Activated CD8-positive, alpha-beta memory T cell treated with anti-CD3 and anti-CD28 coated beads, Interleukin-2, amount 10 ng/mL, durations not matched to agents 7 days and 5 days (primary cell): ENCODE measurements around the gene FEZ2. TPM values are rescaled to one million over a fixed set of nuclear protein-coding genes. Genes with fewer than 3 reads are reported as not detected.

ENCODE experiments used
- ATAC-seq: fragments of 150-1000 bp; cut with Tn5 transposase; one replicate; pipeline ENCODE4 v1.10.0; 2021; ENCODE audit warnings: moderate library complexity
- CTCF ChIA-PET: fragments of 350-600 bp; sonication (Branson Sonifier 250); formaldehyde crosslinking; loops from one replicate; lab custom pipeline; 2021; ENCODE audit warnings: antibody characterized with exemption; lab: Charles Lee
- DNase-seq: peaks from one replicate; pipeline ENCODE4 v3.0.0-alpha.2; 2020
- H3K27ac Mint-ChIP-seq: one replicate; pipeline ENCODE4 v1.8.0; 2021; ENCODE audit warnings: mild to moderate bottlenecking, mixed read lengths
- H3K27me3 Mint-ChIP-seq: one replicate; pipeline ENCODE4 v1.8.0; 2021; ENCODE audit warnings: mixed read lengths
- H3K36me3 Mint-ChIP-seq: one replicate; pipeline ENCODE4 v1.8.0; 2021; ENCODE audit warnings: mild to moderate bottlenecking, mixed read lengths
- H3K4me1 Mint-ChIP-seq: one replicate; pipeline ENCODE4 v1.8.0; 2021; ENCODE audit warnings: mixed read lengths
- H3K4me3 Mint-ChIP-seq: one replicate; pipeline ENCODE4 v1.8.0; 2021; ENCODE audit warnings: mild to moderate bottlenecking, moderate library complexity, mixed read lengths
- H3K9me3 Mint-ChIP-seq: one replicate; pipeline ENCODE4 v1.8.0; 2022; ENCODE audit warnings: low read depth, mixed read lengths
- total RNA-seq, 2 experiments: library from RNA; stranded (reverse); gene quantifications; one replicate each; pipeline ENCODE4 v1.2.3, GENCODE V29; 2021

FEZ2 gene
- total RNA-seq: 10 to 100 TPM in 1 of 2 experiments, 1 to 10 TPM in 1; 9.9 to 13.3 TPM

GRCh38 chr2:36597532-36598377 lies at the start of gene FEZ2:
FEZ2 (minus strand) TSS chr2:36598168; CDS start chr2:36598142, 26 bp downstream.
- H3K4me1 Mint-ChIP-seq: peaks cover 16% of the 10 kb centered on the region
- H3K27ac Mint-ChIP-seq: peak within 1 kb of the TSS; percentile 88
- no peaks in the 10 kb centered on the region for H3K9me3 Mint-ChIP-seq
- ATAC-seq: peak; percentile 98
- peaks cover 1% of the 10 kb centered on the region for H3K36me3 Mint-ChIP-seq
- CTCF ChIA-PET: no interaction called here
- H3K27me3 Mint-ChIP-seq: no peaks in the 10 kb centered on the region
- H3K4me3 Mint-ChIP-seq: peak within 1 kb of the TSS; percentile 82
- peak; percentile 81 for DNase-seq

GRCh38 chr2:36634981-36635597 lies 37.1 kb upstream of the FEZ2 start:
- no peaks in the 10 kb centered on the region for H3K9me3 Mint-ChIP-seq
- DNase-seq (no peak), ATAC-seq (no peak)
- peaks cover 11% of the 10 kb centered on the region for H3K27me3 Mint-ChIP-seq
- peaks cover 1% of the 10 kb centered on the region for H3K36me3 Mint-ChIP-seq
- no peak overlapping the region for H3K4me3 Mint-ChIP-seq
- no peaks in the 10 kb centered on the region for H3K4me1 Mint-ChIP-seq
- H3K27ac Mint-ChIP-seq: no peak overlapping the region
- CTCF ChIA-PET: interaction anchor here (0.9 kb wide), 1 partner anchor 29 kb away, joined by 3 read pairs; no protein-coding TSS in a partner anchor

- H3K36me3 Mint-ChIP-seq: peaks cover 1% of the 10 kb centered on the region
- H3K27ac Mint-ChIP-seq: no peak overlapping the region
- H3K27me3 Mint-ChIP-seq: peaks cover 11% of the 10 kb centered on the region
- CTCF ChIA-PET: no interaction called here
- no peak for ATAC-seq
- no peak overlapping the region for H3K4me3 Mint-ChIP-seq
- H3K4me1 Mint-ChIP-seq: no peaks in the 10 kb centered on the region
- no peaks in the 10 kb centered on the region for H3K9me3 Mint-ChIP-seq
- DNase-seq: no peak
Observed at GRCh38 chr2:36633470-36634092, 35.6 kb upstream of the FEZ2 start.

- no peak overlapping the region for H3K4me3 Mint-ChIP-seq
- CTCF ChIA-PET: no interaction called here
- H3K9me3 Mint-ChIP-seq: peaks cover 6% of the 10 kb centered on the region
- no peak overlapping the region for H3K27ac Mint-ChIP-seq
- H3K27me3 Mint-ChIP-seq: peaks cover 17% of the 10 kb centered on the region
- no peaks in the 10 kb centered on the region for H3K36me3 Mint-ChIP-seq
- no peaks in the 10 kb centered on the region for H3K4me1 Mint-ChIP-seq
- DNase-seq (no peak), ATAC-seq (no peak)
Observed at GRCh38 chr2:36626756-36627155, 28.8 kb upstream of the FEZ2 start.

- no peaks in the 10 kb centered on the region for H3K4me1 Mint-ChIP-seq
- no peaks in the 10 kb centered on the region for H3K36me3 Mint-ChIP-seq
- no peak overlapping the region for H3K27ac Mint-ChIP-seq
- CTCF ChIA-PET: no interaction called here
- peaks cover 19% of the 10 kb centered on the region for H3K27me3 Mint-ChIP-seq
- DNase-seq (no peak), ATAC-seq (no peak)
- no peak overlapping the region for H3K4me3 Mint-ChIP-seq
- peaks cover 6% of the 10 kb centered on the region for H3K9me3 Mint-ChIP-seq
Observed at GRCh38 chr2:36626071-36626470, 28.1 kb upstream of the FEZ2 start.

- Mint-ChIP-seq H3K4me1 (no peaks in the 10 kb centered on the region), H3K36me3 (no peaks in the 10 kb centered on the region), H3K4me3 (no peak overlapping the region), H3K27ac (no peak overlapping the region), H3K27me3 (peaks cover 19% of the 10 kb centered on the region), H3K9me3 (peaks cover 6% of the 10 kb centered on the region)
- DNase-seq: no peak
- CTCF ChIA-PET: no interaction called here
- ATAC-seq: no peak
Observed at GRCh38 chr2:36625304-36625703, 27.3 kb upstream of the FEZ2 start.

- H3K36me3 Mint-ChIP-seq: no peaks in the 10 kb centered on the region
- CTCF ChIA-PET: no interaction called here
- no peak overlapping the region for H3K27ac Mint-ChIP-seq
- H3K27me3 Mint-ChIP-seq: peaks cover 15% of the 10 kb centered on the region
- no peak for DNase-seq
- ATAC-seq: no peak
- H3K9me3 Mint-ChIP-seq: peaks cover 3% of the 10 kb centered on the region
- H3K4me1 Mint-ChIP-seq: peaks cover 1% of the 10 kb centered on the region
- H3K4me3 Mint-ChIP-seq: no peak overlapping the region
Observed at GRCh38 chr2:36620321-36620720, 22.4 kb upstream of the FEZ2 start.

- CTCF ChIA-PET: interaction anchor here (1.1 kb wide), 1 partner anchor 46 kb away, joined by 3 read pairs; no protein-coding TSS in a partner anchor
- H3K4me3 Mint-ChIP-seq: no peak overlapping the region
- no peaks in the 10 kb centered on the region for H3K36me3 Mint-ChIP-seq
- H3K4me1 Mint-ChIP-seq: peaks cover 1% of the 10 kb centered on the region
- no peak overlapping the region for H3K27ac Mint-ChIP-seq
- H3K9me3 Mint-ChIP-seq: no peaks in the 10 kb centered on the region
- ATAC-seq (peak; percentile 45), DNase-seq (no peak)
- H3K27me3 Mint-ChIP-seq: peaks cover 23% of the 10 kb centered on the region
Observed at GRCh38 chr2:36618381-36618780, 20.4 kb upstream of the FEZ2 start.

GRCh38 chr2:36616947-36617346 lies 19.0 kb upstream of the FEZ2 start:
- H3K27me3 Mint-ChIP-seq: peaks cover 15% of the 10 kb centered on the region
- H3K27ac Mint-ChIP-seq: no peak overlapping the region
- H3K9me3 Mint-ChIP-seq: no peaks in the 10 kb centered on the region
- H3K4me3 Mint-ChIP-seq: no peak overlapping the region
- no peak for ATAC-seq
- peaks cover 1% of the 10 kb centered on the region for H3K4me1 Mint-ChIP-seq
- CTCF ChIA-PET: interaction anchor here (0.7 kb wide), 1 partner anchor 1187 kb away, joined by 3 read pairs; no protein-coding TSS in a partner anchor
- no peaks in the 10 kb centered on the region for H3K36me3 Mint-ChIP-seq
- no peak for DNase-seq

GRCh38 chr2:36615222-36615621 lies 17.3 kb upstream of the FEZ2 start:
- peaks cover 12% of the 10 kb centered on the region for H3K27me3 Mint-ChIP-seq
- H3K27ac Mint-ChIP-seq: no peak overlapping the region
- no peak for ATAC-seq
- no peaks in the 10 kb centered on the region for H3K36me3 Mint-ChIP-seq
- CTCF ChIA-PET: interaction anchor here (0.5 to 1.1 kb wide), 2 partner anchors 13 to 49 kb away, joined by 3 to 4 read pairs; no protein-coding TSS in a partner anchor
- no peak for DNase-seq
- H3K9me3 Mint-ChIP-seq: no peaks in the 10 kb centered on the region
- H3K4me1 Mint-ChIP-seq: peaks cover 5% of the 10 kb centered on the region
- no peak overlapping the region for H3K4me3 Mint-ChIP-seq

- Mint-ChIP-seq H3K36me3 (no peaks in the 10 kb centered on the region), H3K4me1 (peaks cover 5% of the 10 kb centered on the region), H3K4me3 (no peak overlapping the region), H3K9me3 (no peaks in the 10 kb centered on the region), H3K27ac (no peak overlapping the region), H3K27me3 (peaks cover 12% of the 10 kb centered on the region)
- DNase-seq: no peak
- CTCF ChIA-PET: no interaction called here
- no peak for ATAC-seq
Observed at GRCh38 chr2:36613801-36614200, 15.8 kb upstream of the FEZ2 start.

GRCh38 chr2:36611316-36611990 lies 13.5 kb upstream of the FEZ2 start:
- CTCF ChIA-PET: no interaction called here
- ATAC-seq: no peak
- Mint-ChIP-seq H3K27me3 (peaks cover 20% of the 10 kb centered on the region), H3K27ac (no peak overlapping the region), H3K4me1 (peaks cover 6% of the 10 kb centered on the region), H3K36me3 (no peaks in the 10 kb centered on the region), H3K4me3 (no peak overlapping the region), H3K9me3 (no peaks in the 10 kb centered on the region)
- no peak for DNase-seq

- Mint-ChIP-seq H3K27me3 (peaks cover 17% of the 10 kb centered on the region), H3K36me3 (no peaks in the 10 kb centered on the region), H3K9me3 (no peaks in the 10 kb centered on the region), H3K27ac (no peak overlapping the region), H3K4me1 (peaks cover 6% of the 10 kb centered on the region), H3K4me3 (no peak overlapping the region)
- CTCF ChIA-PET: no interaction called here
- ATAC-seq (no peak), DNase-seq (no peak)
Observed at GRCh38 chr2:36609507-36609906, 11.5 kb upstream of the FEZ2 start.
